ENCODE results near the gene CARD6.
"Not testable (repeated sequence)": the region's sequence is repeated elsewhere in the genome, so short reads cannot be mapped to it uniquely, and the experiment has no call there.

The CARD6 gene

GRCh38 chr5:40875958-40876357 is 34.8 kb downstream of the CARD6 start:
- no peak for DNase-seq

- DNase-seq: no peak
Observed at GRCh38 chr5:40877371-40877988, 36.3 kb downstream of the CARD6 start.

GRCh38 chr5:40879163-40879942 is 38.2 kb downstream of the CARD6 start:
- peak; percentile 19 to 45 for DNase-seq

- DNase-seq: no peak
Observed at GRCh38 chr5:40882291-40882690, 41.1 kb downstream of the CARD6 start.

- not testable (repeated sequence) for DNase-seq
Observed at GRCh38 chr5:40883051-40883450, 41.9 kb downstream of the CARD6 start.

GRCh38 chr5:40895440-40896425 is 54.6 kb downstream of the CARD6 start:
- not testable (repeated sequence) for DNase-seq

GRCh38 chr5:40904205-40904993 is 63.2 kb downstream of the CARD6 start:
- DNase-seq: peak; percentile 63 to 66

- DNase-seq: no peak
Observed at GRCh38 chr5:40904994-40905306, 63.8 kb downstream of the CARD6 start.

- no peak for DNase-seq
Observed at GRCh38 chr5:40906351-40906751, 65.2 kb downstream of the CARD6 start.

GRCh38 chr5:40909264-40909663 is 68.1 kb downstream of the CARD6 start, which contains the start of gene C7:
C7 (plus strand) TSS chr5:40909497; CDS start chr5:40909611, 114 bp downstream.
- DNase-seq: no peak

- DNase-seq: no peak
Observed at GRCh38 chr5:40909723-40910122, 68.6 kb downstream of the CARD6 start.

Measured in NCI-H2081 (cell line).